ENCODE data around the gene DLGAP4. TPM values are rescaled to one million over a fixed set of nuclear protein-coding genes. Genes with fewer than 3 reads are reported as not detected.

DLGAP4 gene
- total and polyA plus RNA-seq, 2 of the 8 experiments (the other 6 are each of a cell fraction or from before 2014, with no cell fraction given): 41.2 to 57.2 TPM

DNA sequence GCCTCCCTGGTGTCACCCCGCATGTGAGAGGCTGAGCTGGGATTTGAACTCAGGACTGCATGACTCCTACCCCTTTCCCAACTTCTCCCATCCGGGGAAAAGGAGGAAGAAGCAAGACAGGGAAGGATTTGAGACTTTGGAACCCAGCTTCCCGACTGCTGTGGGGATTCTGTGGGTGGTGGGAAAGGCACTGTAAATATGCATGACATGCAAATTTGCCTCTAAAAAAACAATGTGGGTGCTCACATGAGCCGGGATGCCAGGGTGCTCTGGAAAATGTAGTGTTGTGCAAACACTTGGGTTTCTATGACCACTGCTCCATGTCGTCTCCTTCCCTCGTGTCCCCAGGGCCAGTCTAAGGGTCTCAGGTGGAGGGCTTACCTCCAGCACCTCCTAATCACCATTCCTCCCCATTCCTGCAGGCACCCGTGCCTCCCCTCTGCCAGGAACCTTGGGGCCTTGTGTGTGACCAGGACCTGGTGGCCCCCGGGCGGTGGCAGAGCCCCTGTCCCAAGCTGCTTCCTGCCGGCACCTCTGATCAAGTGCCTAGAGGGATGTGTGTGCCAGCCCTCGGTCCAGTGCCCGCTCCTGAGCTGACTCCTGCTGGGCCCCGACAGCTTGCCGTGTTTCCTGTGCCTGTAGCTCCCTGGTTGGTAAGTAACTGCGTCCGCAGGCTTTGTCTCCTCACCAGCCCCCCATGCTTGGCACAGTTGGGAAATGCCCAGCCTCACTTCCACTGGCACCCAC lies 60.7 kb downstream of the DLGAP4 start (continued):
- TF ChIP-seq, protein P1, sequence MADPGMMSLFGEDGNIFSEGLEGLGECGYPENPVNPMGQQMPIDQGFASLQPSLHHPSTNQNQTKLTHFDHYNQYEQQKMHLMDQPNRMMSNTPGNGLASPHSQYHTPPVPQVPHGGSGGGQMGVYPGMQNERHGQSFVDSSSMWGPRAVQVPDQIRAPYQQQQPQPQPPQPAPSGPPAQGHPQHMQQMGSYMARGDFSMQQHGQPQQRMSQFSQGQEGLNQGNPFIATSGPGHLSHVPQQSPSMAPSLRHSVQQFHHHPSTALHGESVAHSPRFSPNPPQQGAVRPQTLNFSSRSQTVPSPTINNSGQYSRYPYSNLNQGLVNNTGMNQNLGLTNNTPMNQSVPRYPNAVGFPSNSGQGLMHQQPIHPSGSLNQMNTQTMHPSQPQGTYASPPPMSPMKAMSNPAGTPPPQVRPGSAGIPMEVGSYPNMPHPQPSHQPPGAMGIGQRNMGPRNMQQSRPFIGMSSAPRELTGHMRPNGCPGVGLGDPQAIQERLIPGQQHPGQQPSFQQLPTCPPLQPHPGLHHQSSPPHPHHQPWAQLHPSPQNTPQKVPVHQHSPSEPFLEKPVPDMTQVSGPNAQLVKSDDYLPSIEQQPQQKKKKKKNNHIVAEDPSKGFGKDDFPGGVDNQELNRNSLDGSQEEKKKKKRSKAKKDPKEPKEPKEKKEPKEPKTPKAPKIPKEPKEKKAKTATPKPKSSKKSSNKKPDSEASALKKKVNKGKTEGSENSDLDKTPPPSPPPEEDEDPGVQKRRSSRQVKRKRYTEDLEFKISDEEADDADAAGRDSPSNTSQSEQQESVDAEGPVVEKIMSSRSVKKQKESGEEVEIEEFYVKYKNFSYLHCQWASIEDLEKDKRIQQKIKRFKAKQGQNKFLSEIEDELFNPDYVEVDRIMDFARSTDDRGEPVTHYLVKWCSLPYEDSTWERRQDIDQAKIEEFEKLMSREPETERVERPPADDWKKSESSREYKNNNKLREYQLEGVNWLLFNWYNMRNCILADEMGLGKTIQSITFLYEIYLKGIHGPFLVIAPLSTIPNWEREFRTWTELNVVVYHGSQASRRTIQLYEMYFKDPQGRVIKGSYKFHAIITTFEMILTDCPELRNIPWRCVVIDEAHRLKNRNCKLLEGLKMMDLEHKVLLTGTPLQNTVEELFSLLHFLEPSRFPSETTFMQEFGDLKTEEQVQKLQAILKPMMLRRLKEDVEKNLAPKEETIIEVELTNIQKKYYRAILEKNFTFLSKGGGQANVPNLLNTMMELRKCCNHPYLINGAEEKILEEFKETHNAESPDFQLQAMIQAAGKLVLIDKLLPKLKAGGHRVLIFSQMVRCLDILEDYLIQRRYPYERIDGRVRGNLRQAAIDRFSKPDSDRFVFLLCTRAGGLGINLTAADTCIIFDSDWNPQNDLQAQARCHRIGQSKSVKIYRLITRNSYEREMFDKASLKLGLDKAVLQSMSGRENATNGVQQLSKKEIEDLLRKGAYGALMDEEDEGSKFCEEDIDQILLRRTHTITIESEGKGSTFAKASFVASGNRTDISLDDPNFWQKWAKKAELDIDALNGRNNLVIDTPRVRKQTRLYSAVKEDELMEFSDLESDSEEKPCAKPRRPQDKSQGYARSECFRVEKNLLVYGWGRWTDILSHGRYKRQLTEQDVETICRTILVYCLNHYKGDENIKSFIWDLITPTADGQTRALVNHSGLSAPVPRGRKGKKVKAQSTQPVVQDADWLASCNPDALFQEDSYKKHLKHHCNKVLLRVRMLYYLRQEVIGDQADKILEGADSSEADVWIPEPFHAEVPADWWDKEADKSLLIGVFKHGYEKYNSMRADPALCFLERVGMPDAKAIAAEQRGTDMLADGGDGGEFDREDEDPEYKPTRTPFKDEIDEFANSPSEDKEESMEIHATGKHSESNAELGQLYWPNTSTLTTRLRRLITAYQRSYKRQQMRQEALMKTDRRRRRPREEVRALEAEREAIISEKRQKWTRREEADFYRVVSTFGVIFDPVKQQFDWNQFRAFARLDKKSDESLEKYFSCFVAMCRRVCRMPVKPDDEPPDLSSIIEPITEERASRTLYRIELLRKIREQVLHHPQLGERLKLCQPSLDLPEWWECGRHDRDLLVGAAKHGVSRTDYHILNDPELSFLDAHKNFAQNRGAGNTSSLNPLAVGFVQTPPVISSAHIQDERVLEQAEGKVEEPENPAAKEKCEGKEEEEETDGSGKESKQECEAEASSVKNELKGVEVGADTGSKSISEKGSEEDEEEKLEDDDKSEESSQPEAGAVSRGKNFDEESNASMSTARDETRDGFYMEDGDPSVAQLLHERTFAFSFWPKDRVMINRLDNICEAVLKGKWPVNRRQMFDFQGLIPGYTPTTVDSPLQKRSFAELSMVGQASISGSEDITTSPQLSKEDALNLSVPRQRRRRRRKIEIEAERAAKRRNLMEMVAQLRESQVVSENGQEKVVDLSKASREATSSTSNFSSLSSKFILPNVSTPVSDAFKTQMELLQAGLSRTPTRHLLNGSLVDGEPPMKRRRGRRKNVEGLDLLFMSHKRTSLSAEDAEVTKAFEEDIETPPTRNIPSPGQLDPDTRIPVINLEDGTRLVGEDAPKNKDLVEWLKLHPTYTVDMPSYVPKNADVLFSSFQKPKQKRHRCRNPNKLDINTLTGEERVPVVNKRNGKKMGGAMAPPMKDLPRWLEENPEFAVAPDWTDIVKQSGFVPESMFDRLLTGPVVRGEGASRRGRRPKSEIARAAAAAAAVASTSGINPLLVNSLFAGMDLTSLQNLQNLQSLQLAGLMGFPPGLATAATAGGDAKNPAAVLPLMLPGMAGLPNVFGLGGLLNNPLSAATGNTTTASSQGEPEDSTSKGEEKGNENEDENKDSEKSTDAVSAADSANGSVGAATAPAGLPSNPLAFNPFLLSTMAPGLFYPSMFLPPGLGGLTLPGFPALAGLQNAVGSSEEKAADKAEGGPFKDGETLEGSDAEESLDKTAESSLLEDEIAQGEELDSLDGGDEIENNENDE (IDR thresholded peaks at IDR 0.05; ENCODE audit: insufficient replicate concordance, low read length): no peak
- TF ChIP-seq RFX5 (IDR thresholded peaks at IDR 0.05; ENCODE audit: borderline replicate concordance, low read depth, low read length): no peak
- TF ChIP-seq BRCA1 (IDR thresholded peaks at IDR 0.05; ENCODE audit: low read depth, low read length): no peak
- TF ChIP-seq CHD2 (IDR thresholded peaks at IDR 0.05; ENCODE audit: low read length): no peak
- no peak for TF ChIP-seq SP2 (IDR thresholded peaks at IDR 0.05; ENCODE audit: low read length)
- no peak for TF ChIP-seq HDAC2 (IDR thresholded peaks at IDR 0.05; ENCODE audit: borderline replicate concordance in 1 of 2, low read depth in 2 of 2, low read length in 2 of 2)
- no peak for TF ChIP-seq ZNF274 (IDR thresholded peaks at IDR 0.05; ENCODE audit: borderline replicate concordance, extremely low read depth, low read length)
- TF ChIP-seq RXRA (IDR thresholded peaks at IDR 0.05; ENCODE audit: insufficient read depth, low read depth, low read length): no peak
- TF ChIP-seq SIRT6 (IDR thresholded peaks at IDR 0.05; ENCODE audit: low read length): no peak
- TF ChIP-seq KDM1A (IDR thresholded peaks at IDR 0.05; ENCODE audit: borderline replicate concordance, low read length): no peak

Data from H1 (cell line).